GM12891 (cell line): ENCODE results near the gene EWSR1.

Experiments used
- PAX5 ChIP-seq: IDR thresholded peaks from 2 replicates; pipeline ENCODE4 v1.6.1; 2011; ENCODE audit warnings: low read length, moderate library complexity, mild to moderate bottlenecking; ENCODE audit not compliant: insufficient read depth, severe bottlenecking
- POLR2A ChIP-seq: IDR thresholded peaks from 2 replicates; pipeline ENCODE4 v1.6.1; 2011; ENCODE audit warnings: low read depth, low read length, control low read depth
- POLR2AphosphoS5 ChIP-seq: IDR thresholded peaks from 2 replicates; pipeline ENCODE4 v1.6.1; 2011; ENCODE audit warnings: low read depth, low read length, control low read depth
- TAF1 ChIP-seq: IDR thresholded peaks from 2 replicates; pipeline ENCODE4 v1.6.1; 2011; ENCODE audit warnings: low read depth, low read length, control low read depth

DNA sequence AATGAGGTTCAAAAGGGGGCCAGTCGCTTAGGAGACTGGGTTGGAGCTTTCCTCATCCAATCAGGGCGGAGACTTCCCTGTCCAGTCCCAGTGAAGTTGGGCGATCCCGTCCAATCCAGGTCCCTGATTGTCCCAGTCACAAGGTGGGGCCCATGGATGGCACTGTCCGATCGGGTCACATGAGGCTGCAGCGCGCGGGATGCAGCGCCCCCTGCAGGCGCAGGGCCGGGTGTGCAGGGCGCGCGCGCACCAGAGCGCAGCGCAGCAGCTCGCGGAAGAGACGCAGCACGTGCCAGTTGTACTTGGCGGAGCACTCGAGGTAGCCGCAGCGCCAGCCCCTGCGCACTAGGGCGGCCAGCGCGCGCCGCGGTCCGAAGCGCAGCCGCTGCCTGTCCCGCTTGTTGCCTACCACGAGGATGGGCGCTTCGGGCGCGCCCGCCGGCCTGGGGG, 45.1 kb downstream of the EWSR1 start:
- no peak for TF ChIP-seq POLR2AphosphoS5
- TF ChIP-seq POLR2A = no peak
- TF ChIP-seq TAF1 = no peak
- no peak for TF ChIP-seq PAX5
